ENCODE measurements around the gene MRAS. TPM values are rescaled to one million over a fixed set of nuclear protein-coding genes. Genes with fewer than 3 reads are reported as not detected.
A peak's percentile ranks its signal among the peaks of the same experiment; 100 is the strongest.
"Not testable (repeated sequence)": the region's sequence is repeated elsewhere in the genome, so short reads cannot be mapped to it uniquely, and the experiment has no call there.

MRAS gene
- total RNA-seq, 6 donors from 2014 or later, result 15.7 to 56.0 (median 34.8) TPM

GRCh38 chr3:138408751-138409570 lies 60.6 kb downstream of the MRAS start:
- Histone ChIP-seq H3K36me3 (peaks cover 0 to 12% (median 6%) of the 10 kb centered on the region in 4 donors), H3K27me3 (no peaks in the 10 kb centered on the region), H3K27ac (no peak overlapping the region), H3K4me1 (no peaks in the 10 kb centered on the region), H3K9me3 (no peaks in the 10 kb centered on the region), H3K4me3 (no peak overlapping the region)
- ATAC-seq (ENCODE audit: low FRiP score in 2 of 2) (no peak), DNase-seq (no peak)
- 58 to 62% methylated on average over 6 to 7 of the region's 7 CpGs for WGBS, 2 donors
- TF ChIP-seq POLR2AphosphoS5 (IDR thresholded peaks at IDR 0.05), result no peak

GRCh38 chr3:138412821-138413551 lies 64.6 kb downstream of the MRAS start:
- 56 to 64% methylated on average over 8 to 9 of the region's 9 CpGs for whole genome bisulfite sequencing, 2 donors

GRCh38 chr3:138416236-138416635 lies 67.9 kb downstream of the MRAS start:
- not testable (repeated sequence) for H3K27ac ChIP-seq; DNase-seq; ATAC-seq (ENCODE audit: low FRiP score in 2 of 2); H3K9me3 ChIP-seq; H3K27me3 ChIP-seq; H3K36me3 ChIP-seq; H3K4me1 ChIP-seq; H3K4me3 ChIP-seq
- 85 to 88% methylated on average over 4 of the region's 4 CpGs for WGBS, 2 donors

More at GRCh38 chr3:138412821-138413551, 64.6 kb downstream of the MRAS start:
- no peaks in the 10 kb centered on the region for H3K27me3 ChIP-seq
- DNase-seq, result no peak
- no peak for TF ChIP-seq POLR2AphosphoS5 (IDR thresholded peaks at IDR 0.05)
- no peak for TF ChIP-seq POLR2A (IDR thresholded peaks at IDR 0.05)
- peak; percentile 16 to 49 for ATAC-seq (ENCODE audit: low FRiP score in 2 of 2)
- H3K27ac ChIP-seq, result peak overlapping the region in 1 of 4 donors; percentile 36
- H3K4me1 ChIP-seq, result peaks cover 0 to 6% (median 2%) of the 10 kb centered on the region in 4 donors
- H3K9me3 ChIP-seq, result no peaks in the 10 kb centered on the region
- no peak overlapping the region for H3K4me3 ChIP-seq
- H3K36me3 ChIP-seq, result no peaks in the 10 kb centered on the region

- WGBS, 2 donors, result 0 to 14% methylated on average over 5 to 7 of the region's 7 CpGs
These were observed 69.2 kb downstream of the MRAS start for GRCh38 chr3:138417559-138417982.

GRCh38 chr3:138418601-138419206 lies 70.3 kb downstream of the MRAS start:
- DNase-seq (no peak), ATAC-seq (ENCODE audit: low FRiP score in 2 of 2) (no peak)
- TF ChIP-seq POLR2AphosphoS5 (IDR thresholded peaks at IDR 0.05) (no peak), CTCF (IDR thresholded peaks at IDR 0.05) (no peak), POLR2A (IDR thresholded peaks at IDR 0.05) (no peak), EP300 (IDR thresholded peaks at IDR 0.05) (no peak)
- Histone ChIP-seq H3K27me3 (no peaks in the 10 kb centered on the region), H3K27ac (no peak overlapping the region), H3K36me3 (no peaks in the 10 kb centered on the region), H3K4me3 (no peak overlapping the region), H3K9me3 (no peaks in the 10 kb centered on the region), H3K4me1 (peaks cover 0 to 6% (median 2%) of the 10 kb centered on the region in 4 donors)
- WGBS, 2 donors, result 70 to 86% methylated on average over 5 of the region's 5 CpGs

More at GRCh38 chr3:138417559-138417982, 69.2 kb downstream of the MRAS start:
- H3K4me1 ChIP-seq, result peaks cover 0 to 6% (median 2%) of the 10 kb centered on the region in 4 donors
- DNase-seq (peak in 1 of 2 donors; percentile 84), ATAC-seq (ENCODE audit: low FRiP score in 2 of 2) (peak; percentile 88)
- H3K9me3 ChIP-seq, result no peaks in the 10 kb centered on the region
- TF ChIP-seq CTCF (IDR thresholded peaks at IDR 0.05), result peak; percentile 77 to 92 (median 87)
- no peak for TF ChIP-seq POLR2A (IDR thresholded peaks at IDR 0.05)
- no peak for TF ChIP-seq POLR2AphosphoS5 (IDR thresholded peaks at IDR 0.05)
- H3K4me3 ChIP-seq, result no peak overlapping the region
- no peaks in the 10 kb centered on the region for H3K27me3 ChIP-seq
- H3K36me3 ChIP-seq, result no peaks in the 10 kb centered on the region
- H3K27ac ChIP-seq, result no peak overlapping the region

- no peak overlapping the region for H3K27ac ChIP-seq
- no peaks in the 10 kb centered on the region for H3K9me3 ChIP-seq
- no peak for TF ChIP-seq EP300 (IDR thresholded peaks at IDR 0.05)
- no peak for TF ChIP-seq POLR2AphosphoS5 (IDR thresholded peaks at IDR 0.05)
- no peak for TF ChIP-seq POLR2A (IDR thresholded peaks at IDR 0.05)
- TF ChIP-seq CTCF (IDR thresholded peaks at IDR 0.05), result no peak
- H3K4me1 ChIP-seq, result no peaks in the 10 kb centered on the region
- 92 to 100% methylated on average over 1 of the region's 1 CpG for WGBS, 2 donors
- H3K36me3 ChIP-seq, result no peaks in the 10 kb centered on the region
- no peaks in the 10 kb centered on the region for H3K27me3 ChIP-seq
- ATAC-seq (ENCODE audit: low FRiP score in 2 of 2) (no peak), DNase-seq (no peak)
- H3K4me3 ChIP-seq, result no peak overlapping the region
These were observed 74.9 kb downstream of the MRAS start for GRCh38 chr3:138423316-138423715.

All from upper lobe of left lung (tissue), 6 donors.